SKM-1 (cell line): ENCODE measurements around the gene MYMX.
"Not testable (repeated sequence)": the region's sequence is repeated elsewhere in the genome, so short reads cannot be mapped to it uniquely, and the experiment has no call there.

Experiments used
- DNase-seq: peaks from one replicate; lab custom pipeline; 2025; ENCODE audit not compliant: unreplicated experiment; lab: John Stamatoyannopoulos, UW

Gene MYMX

GRCh38 chr6:44230034-44230675 is 13.4 kb downstream of the MYMX start:
- no peak for DNase-seq

- not testable (repeated sequence) for DNase-seq
These were observed 14.7 kb downstream of the MYMX start for GRCh38 chr6:44231426-44231825.

- no peak for DNase-seq
These were observed 16.2 kb downstream of the MYMX start for GRCh38 chr6:44232676-44233566.

GRCh38 chr6:44233567-44234100 is 16.9 kb downstream of the MYMX start:
- DNase-seq = no peak

GRCh38 chr6:44234101-44235025 is 17.6 kb downstream of the MYMX start:
- no peak for DNase-seq

- DNase-seq = no peak
These were observed 18.5 kb downstream of the MYMX start for GRCh38 chr6:44235269-44235668.

GRCh38 chr6:44235891-44236516 is 19.3 kb downstream of the MYMX start:
- no peak for DNase-seq

GRCh38 chr6:44237021-44237812 is 20.5 kb downstream of the MYMX start:
- DNase-seq = peak; percentile 45

GRCh38 chr6:44237813-44238433 is 21.2 kb downstream of the MYMX start:
- DNase-seq = peak; percentile 22

GRCh38 chr6:44238687-44239350 is 22.1 kb downstream of the MYMX start:
- no peak for DNase-seq

GRCh38 chr6:44243345-44243744 is 26.6 kb downstream of the MYMX start:
- no peak for DNase-seq

GRCh38 chr6:44245391-44245911 is 28.7 kb downstream of the MYMX start:
- DNase-seq = no peak

GRCh38 chr6:44245912-44246662 is 29.4 kb downstream of the MYMX start:
- DNase-seq = no peak

- DNase-seq = peak; percentile 97
These were observed 30.1 kb downstream of the MYMX start, which contains the start of gene HSP90AB1 for GRCh38 chr6:44246663-44247337. TSS of gene HSP90AB1 (plus strand) at chr6:44247101. CDS start at chr6:44248630, 1,529 bp downstream.

GRCh38 chr6:44247338-44248302 is 30.9 kb downstream of the MYMX start:
- no peak for DNase-seq

- no peak for DNase-seq
These were observed 31.9 kb downstream of the MYMX start for GRCh38 chr6:44248579-44248978.
